Activated CD4-positive, alpha-beta T cell treated with anti-CD3 and anti-CD28 coated beads, Interleukin-10, Interleukin-2, amounts not matched to agents 100 ng/mL and 50 ng/mL, durations not matched to agents 16 hours and 8 hours (primary cell): ENCODE measurements around the gene ELP1.

Experiments
- DNase-seq: peaks from one replicate; pipeline ENCODE4 v3.0.0-alpha.2; 2020

The ELP1 gene

GRCh38 chr9:108880738-108881316, 53.1 kb downstream of the ELP1 start:
- no peak for DNase-seq

- no peak for DNase-seq
These were observed 56.4 kb downstream of the ELP1 start for GRCh38 chr9:108877524-108877923.

GRCh38 chr9:108876425-108876824, 57.5 kb downstream of the ELP1 start:
- no peak for DNase-seq

- no peak for DNase-seq
These were observed 59.7 kb downstream of the ELP1 start for GRCh38 chr9:108874058-108874788.

- no peak for DNase-seq
These were observed 64.7 kb downstream of the ELP1 start for GRCh38 chr9:108869092-108869725.

- no peak for DNase-seq
These were observed 66.1 kb downstream of the ELP1 start for GRCh38 chr9:108867829-108868228.

- DNase-seq = no peak
These were observed 66.8 kb downstream of the ELP1 start for GRCh38 chr9:108867116-108867515.

- no peak for DNase-seq
These were observed 67.9 kb downstream of the ELP1 start for GRCh38 chr9:108866001-108866420.

- DNase-seq = no peak
These were observed 68.9 kb downstream of the ELP1 start for GRCh38 chr9:108865037-108865436.

- no peak for DNase-seq
These were observed 69.5 kb downstream of the ELP1 start for GRCh38 chr9:108864446-108864845.

GRCh38 chr9:108863891-108864290, 70.0 kb downstream of the ELP1 start:
- DNase-seq = no peak

- no peak for DNase-seq
These were observed 71.9 kb downstream of the ELP1 start, which contains the start of gene ACTL7A for GRCh38 chr9:108861997-108862396. ACTL7A (plus strand) TSS chr9:108862266; CDS start chr9:108862323, 57 bp downstream.

- no peak for DNase-seq
These were observed 72.5 kb downstream of the ELP1 start for GRCh38 chr9:108861464-108861863.

- no peak for DNase-seq
These were observed 73.2 kb downstream of the ELP1 start for GRCh38 chr9:108860764-108861163.

GRCh38 chr9:108860354-108860753, 73.6 kb downstream of the ELP1 start:
- no peak for DNase-seq

- DNase-seq = no peak
These were observed 74.3 kb downstream of the ELP1 start for GRCh38 chr9:108859459-108860114.

- no peak for DNase-seq
These were observed 76.4 kb downstream of the ELP1 start for GRCh38 chr9:108857572-108857971.

- DNase-seq = no peak
These were observed 78.0 kb downstream of the ELP1 start, which contains the start of gene ACTL7B for GRCh38 chr9:108855888-108856287. ACTL7B (minus strand) TSS chr9:108855986; CDS start chr9:108855930, 56 bp downstream.

GRCh38 chr9:108855529-108855886, 78.4 kb downstream of the ELP1 start:
- no peak for DNase-seq

GRCh38 chr9:108854641-108855528, 79.0 kb downstream of the ELP1 start:
- no peak for DNase-seq

GRCh38 chr9:108854094-108854493, 79.8 kb downstream of the ELP1 start:
- DNase-seq = no peak

GRCh38 chr9:108852079-108852478, 81.8 kb downstream of the ELP1 start:
- no peak for DNase-seq

GRCh38 chr9:108851138-108851537, 82.8 kb downstream of the ELP1 start:
- DNase-seq = no peak
